ENCODE measurements around the gene MTHFD2L.

MTHFD2L gene

DNA sequence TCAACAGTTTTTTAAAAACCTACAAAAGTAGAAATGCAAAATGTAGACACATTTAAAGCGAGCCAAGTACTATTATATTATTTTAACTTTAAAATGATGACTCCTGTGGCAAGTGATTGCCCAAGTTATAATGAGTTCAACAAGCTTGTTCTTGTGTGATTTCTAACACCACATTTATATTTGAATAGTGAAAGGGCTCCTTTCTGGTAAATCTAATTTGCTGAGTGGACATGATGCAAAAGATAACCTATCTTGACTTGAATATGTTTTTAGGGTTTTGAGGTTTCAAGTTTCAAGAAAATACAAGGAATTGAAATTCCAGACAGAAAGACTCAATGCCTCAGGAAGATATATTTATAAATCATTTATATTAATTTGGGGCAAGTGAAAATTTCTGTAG, 149.3 kb downstream of the MTHFD2L start:
- DNase-seq (ENCODE audit: low read depth), result no peak

DNA sequence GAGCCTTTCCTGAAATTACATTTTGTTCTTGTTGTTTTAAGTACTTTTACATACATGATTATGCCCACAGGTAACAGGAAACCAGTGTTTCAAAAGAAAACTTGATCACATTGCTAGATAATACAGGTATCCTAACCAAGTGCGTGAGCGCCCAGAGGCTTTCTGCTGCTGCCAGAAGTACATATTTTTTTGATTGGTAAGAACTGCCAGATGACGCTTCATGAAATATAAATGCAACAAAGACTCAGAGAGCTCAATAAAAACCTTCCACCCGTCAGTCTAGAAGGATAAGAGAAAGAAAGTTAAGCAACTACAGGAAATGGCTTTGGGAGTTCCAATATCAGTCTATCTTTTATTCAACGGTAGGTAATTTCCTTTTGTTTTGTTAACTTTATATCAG, 150.3 kb downstream of the MTHFD2L start, which contains the start of gene EPGN:
Gene EPGN (plus strand): TSS at position 256 of the 400 bp plus-strand sequence. CDS start 64 bp downstream, at position 320.
- no peak for DNase-seq (ENCODE audit: low read depth)

DNA sequence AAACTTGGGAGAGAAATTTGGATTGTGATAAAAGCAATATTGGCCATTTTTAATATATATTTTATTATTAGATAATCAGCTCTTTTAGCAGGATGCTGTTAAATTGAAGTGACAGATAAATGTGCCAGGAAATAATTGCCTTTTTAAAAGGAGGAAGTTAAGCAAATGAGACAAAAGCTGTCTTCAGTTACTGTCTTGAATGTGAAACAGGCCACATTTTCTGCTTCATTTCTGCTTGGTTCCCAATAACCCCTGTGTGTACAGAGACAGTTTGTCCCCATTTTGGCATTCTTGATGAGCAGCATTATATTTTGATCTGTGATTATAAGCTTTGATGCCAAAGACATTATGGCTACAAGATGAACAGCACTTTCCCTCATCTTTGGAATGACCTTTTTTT, 151.3 kb downstream of the MTHFD2L start:
- DNase-seq (ENCODE audit: low read depth), result no peak

DNA sequence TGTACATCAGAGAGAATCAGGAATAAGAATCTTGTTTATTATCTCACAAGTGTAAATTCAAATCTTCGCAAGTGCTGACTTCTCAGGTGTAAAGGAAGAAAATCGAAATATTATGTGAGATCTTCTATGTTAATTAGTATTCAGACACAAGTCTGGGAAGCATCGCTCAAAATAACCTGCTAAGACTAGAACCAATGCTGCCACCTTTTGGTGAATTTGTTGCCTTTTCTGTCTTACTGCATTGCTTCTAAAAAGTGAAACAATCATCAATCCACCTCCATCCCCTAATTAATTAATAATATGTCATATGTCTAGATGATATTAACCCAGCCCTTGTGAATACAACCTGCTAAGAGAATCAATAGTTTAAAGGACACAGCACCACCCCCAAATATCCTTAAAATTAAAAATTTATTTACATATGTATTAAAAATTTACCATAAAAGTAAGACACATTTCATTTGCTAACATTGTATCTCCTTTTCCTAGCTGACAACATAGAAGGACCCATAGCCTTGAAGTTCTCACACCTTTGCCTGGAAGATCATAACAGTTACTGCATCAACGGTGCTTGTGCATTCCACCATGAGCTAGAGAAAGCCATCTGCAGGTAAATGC, 153.9 kb downstream of the MTHFD2L start:
- DNase-seq (ENCODE audit: low read depth), result no peak

DNA sequence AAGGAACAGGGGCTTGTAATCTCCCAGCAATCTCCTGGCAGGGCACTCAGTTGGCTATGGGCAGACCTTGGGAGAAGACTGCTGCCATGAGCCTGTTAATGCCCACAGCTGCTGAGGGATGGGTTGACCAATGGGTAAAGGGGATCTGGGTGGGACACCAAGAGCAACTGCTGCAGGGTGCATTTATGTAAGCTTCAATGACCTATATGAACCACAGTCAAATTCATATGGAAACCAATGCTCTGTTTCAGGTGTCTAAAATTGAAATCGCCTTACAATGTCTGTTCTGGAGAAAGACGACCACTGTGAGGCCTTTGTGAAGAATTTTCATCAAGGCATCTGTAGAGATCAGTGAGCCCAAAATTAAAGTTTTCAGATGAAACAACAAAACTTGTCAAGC, 156.4 kb downstream of the MTHFD2L start:
- no peak for DNase-seq (ENCODE audit: low read depth)

DNA sequence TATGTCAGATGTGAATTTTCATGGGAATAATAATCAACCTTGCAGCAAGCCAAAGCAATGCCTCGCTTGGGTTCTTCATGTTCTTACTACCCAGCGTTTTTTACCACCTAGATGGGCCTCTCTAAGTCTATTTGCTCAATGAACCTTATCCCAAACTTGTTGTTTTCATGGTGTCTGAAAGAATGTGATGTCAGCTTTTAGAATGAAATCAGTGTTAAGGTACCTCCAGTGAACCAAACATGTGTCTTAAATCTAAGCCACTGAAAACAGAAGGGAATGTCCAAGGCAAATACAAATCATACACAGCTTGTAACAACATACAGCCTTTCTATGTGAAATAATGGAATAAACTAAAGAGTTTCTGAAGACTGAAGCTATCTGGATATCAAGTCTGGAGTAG, 157.0 kb downstream of the MTHFD2L start:
- no peak for DNase-seq (ENCODE audit: low read depth)

DNA sequence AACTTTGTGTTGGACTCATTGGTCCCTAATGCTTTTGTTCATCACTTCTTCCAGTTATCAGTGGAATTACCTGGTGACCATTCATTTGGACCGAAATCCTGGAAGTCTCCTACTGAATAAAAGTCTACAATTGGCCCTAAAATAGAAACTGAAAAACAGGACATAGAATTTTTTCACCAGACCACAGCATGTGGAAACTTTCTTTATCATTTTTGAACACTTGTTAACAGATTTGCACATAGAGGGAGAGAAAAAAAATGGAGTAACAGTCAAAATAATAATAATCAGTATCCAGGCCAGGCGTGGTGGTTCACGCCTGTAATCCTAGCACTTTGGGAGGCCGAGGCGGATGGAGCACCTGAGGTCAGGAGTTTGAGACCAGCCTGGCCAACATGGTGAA, 157.5 kb downstream of the MTHFD2L start:
- DNase-seq (ENCODE audit: low read depth), result no peak

DNA sequence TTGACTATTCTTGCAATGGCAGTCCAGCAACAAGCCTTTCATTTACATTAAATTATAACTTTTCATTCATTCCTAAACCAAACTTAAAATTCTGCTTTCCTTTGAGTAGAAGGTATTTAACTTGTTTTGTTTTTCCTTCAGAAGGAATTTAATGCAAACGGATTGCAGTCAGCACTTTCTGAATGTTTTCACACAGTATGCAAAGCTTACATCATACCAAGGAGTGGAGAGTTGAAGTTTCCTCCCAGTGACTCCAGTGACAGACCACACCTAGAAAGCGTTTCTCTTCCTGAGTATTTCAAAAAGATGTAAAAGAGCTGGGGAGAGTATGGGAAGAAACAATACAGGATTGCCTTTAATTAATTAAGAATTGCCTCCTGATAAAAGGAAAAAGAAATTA, 158.5 kb downstream of the MTHFD2L start:
- no peak for DNase-seq (ENCODE audit: low read depth)

DNA sequence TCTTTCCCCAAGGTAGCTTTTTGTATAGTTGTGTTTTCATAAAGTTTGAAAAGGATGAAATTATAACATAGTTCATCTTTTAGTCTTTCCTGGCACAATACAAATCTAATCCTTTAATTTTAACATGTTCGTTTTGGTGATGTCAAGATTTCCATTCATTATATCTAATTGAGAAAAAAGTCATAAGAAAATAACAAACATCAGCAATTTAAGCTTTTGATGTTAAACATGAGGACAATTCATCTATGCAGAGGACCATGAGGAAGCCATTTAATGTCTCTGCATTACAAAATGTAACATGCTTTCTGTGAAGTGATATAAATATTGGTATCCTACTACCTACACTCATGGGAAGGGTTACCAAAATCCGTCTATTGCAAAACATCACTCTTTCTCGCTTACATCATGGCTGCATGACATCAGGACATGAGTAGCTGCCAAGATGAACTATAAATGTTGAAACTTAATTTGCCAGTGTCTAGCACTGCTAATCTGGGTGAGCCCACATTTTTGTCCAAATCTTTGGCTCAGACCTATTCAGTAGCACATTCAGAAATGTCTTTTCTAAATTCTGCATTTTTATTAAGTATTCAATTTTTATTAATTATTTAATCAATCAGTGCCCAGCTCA, 159.8 kb downstream of the MTHFD2L start:
- no peak for DNase-seq (ENCODE audit: low read depth)

DNA sequence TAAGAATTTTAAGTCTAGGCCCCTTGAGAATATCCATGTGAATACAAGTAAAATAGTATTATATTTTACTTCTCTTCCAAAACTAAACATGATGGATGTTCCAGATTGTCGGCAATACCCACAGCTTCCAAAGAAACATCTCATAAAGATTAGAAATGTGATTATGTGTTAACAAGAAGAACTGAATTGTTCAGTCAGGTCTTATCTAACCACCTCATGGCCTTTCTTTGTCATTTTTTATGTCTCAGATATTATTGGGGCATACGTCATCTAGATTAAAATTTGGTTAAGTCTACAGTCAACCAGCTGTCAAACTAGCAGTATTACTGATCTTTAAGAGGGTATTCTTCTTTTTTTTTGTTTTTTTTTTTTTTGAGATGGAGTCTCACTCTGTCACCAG, 160.4 kb downstream of the MTHFD2L start:
- no peak for DNase-seq (ENCODE audit: low read depth)

DNA sequence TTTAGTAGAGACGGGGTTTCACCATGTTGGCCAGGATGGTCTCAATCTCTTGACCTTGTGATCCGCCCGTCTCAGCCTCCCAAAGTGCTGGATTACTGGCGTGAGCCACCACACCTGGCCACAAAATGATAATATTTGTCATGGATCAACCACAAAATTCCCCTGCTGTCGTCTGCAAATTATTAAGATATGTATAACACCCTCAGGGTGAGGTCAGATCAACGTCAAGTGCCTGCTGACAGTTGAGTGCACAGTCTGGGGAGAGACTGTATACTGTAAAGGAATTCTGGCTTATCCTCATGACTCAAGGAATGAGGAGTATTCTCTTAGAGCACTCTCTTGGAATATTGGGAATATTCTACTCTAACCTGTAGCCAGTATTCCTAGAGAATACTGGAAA, 161.6 kb downstream of the MTHFD2L start:
- DNase-seq (ENCODE audit: low read depth), result no peak

DNA sequence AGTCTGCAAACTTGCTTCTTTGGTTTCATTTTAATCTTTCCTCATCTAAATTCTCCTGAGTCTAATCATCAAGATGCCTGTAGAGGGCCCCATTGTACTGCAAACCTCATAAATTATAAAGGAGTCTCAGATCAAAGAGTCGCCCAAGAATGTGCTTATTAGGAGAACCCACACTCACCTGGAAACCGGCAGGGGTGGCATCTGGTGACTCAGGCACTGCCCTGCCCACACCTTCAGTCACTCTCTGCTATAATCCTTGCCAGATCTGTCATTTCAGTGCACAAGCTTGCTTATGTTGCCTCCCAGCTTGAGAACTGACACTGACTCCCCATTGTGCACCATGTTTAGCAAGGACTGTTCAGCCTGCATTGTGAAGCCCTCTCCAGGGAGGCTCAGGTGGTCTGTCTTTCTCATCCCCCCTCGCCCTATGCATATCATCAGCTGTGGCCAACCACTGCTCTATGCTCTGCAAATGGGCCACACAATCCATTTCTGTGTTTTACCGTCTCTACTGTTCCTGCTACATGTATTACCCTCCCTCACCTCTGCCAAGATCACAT, 162.7 kb downstream of the MTHFD2L start:
- no peak for DNase-seq (ENCODE audit: low read depth)

DNA sequence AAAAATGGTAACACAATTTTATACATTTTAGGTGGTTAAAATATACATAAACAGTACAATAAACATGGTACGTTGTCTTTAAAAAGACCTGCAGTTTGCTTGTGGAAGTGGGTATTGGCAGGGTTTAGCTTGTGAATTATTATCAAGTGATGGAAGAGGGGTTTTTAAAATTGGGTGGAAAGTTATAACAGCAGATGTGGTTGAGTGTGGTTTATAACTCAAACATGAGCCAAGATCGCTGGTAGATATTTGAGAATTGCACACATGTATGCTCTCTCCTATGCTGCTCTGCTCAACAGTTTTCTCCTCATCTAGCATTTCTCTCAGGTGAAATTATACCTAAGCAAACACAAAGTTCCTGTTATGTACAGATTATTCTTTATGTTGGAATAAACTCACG, 164.4 kb downstream of the MTHFD2L start:
- no peak for DNase-seq (ENCODE audit: low read depth)

DNA sequence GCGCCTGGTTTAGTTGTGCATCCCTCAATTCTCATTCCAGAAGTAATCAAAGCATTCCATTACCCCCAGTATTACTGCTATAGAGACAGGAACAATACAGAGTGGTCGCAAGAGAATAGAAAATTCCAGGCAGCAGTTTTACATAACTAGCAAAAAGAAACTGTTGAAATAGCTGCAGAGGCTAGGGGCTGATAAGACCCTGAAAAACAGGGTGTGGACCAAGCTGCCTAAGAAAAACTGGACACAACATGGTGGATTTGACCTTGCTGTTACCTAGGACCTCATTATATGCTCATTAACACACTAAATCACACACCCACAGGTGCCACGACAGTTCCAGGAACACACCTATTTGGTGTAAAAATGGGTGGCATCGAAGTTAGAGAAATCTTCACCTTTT, 165.7 kb downstream of the MTHFD2L start:
- no peak for DNase-seq (ENCODE audit: low read depth)

DNA sequence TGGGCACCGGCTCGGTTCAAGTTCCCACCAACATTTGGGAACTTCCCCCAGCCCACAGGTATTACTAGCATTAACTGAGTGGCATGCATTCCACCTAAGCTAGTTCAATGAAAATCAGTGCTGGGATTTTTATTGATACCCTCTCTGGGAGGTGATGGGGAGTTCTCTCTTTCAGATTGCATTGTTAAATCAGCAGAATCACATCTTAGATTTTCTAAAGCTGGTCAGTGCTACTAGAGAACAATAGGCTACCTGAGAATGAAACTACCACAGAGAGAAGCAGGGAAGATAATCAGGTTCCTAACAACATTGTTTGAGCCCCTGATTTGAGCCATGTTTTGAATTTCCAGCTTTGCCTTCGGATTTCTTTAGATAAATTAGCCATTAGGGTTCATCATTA, 166.3 kb downstream of the MTHFD2L start:
- no peak for DNase-seq (ENCODE audit: low read depth)

DNA sequence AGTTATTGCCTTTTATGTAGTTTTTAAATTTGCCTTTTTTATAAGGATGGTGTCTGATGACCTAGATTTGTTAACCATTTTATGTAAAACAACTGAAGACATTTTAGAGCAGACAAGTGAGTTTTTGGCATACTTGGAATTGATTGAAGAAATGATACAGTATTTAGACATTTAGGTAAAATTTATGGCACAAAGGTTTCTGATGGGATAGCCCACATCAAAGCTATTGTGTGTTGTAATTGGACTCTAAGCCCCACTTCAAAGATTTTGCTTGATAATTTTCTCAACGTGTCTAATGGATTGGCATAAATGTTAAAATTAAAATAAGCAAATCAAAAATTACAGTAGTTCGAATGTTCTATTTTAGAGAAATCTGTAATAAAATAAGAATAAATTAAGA, 168.0 kb downstream of the MTHFD2L start:
- no peak for DNase-seq (ENCODE audit: low read depth)

DNA sequence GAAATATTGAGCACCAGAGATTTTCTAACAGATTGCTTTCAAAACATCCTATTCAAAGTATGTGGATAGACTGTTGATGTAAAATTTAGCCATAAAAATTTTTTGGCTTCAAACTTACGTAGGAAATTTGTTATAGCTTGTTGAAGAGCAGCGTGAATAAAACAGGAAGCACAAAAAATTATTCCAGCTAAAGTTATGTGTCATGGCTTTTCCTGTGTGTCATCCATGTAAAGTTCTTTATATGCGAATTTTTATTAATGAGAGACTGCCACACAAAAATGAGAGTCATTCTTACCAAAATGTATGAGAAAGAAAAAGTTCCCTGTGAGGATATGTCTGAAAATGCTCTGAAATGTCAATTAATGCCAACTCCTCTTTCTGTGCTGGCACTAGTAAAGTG, 169.8 kb downstream of the MTHFD2L start:
- DNase-seq (ENCODE audit: low read depth), result no peak

DNA sequence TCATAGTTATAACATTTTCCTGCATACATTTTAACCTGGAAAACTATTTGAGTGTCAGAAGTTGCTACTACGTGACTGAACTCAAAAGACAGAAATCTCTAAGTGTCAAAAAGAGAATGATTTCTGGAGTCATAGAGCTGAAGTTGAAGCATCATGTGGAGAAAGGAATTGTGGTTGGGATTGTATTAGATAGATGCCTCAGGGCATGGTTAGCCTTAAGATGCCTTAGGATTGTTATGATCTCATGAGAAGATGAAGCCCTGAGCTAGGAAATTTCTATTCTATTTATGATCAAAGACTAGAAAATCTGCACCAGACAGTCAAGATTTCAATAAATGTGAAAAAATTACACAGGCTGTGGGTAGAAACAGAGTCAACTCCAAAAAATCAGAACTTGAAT, 170.6 kb downstream of the MTHFD2L start:
- no peak for DNase-seq (ENCODE audit: low read depth)

DNA sequence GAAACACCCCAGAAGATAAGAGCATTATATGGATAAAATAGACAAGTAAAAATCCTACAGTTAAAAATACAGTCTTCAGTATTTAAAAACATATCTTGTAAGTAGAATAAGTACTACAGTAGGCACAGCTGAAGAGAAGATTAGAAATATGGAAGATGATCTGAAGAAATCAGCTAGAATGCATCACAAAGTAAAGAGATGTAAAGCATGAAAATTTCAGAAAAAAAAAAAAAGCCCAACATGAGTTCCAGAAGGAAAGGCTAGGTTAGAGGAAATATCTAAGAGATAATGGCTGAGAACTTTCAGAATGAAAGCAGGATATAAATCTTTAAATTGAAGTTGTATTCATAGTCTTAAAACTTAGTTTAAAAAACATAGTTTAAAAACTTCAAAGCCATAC, 171.4 kb downstream of the MTHFD2L start:
- no peak for DNase-seq (ENCODE audit: low read depth)

DNA sequence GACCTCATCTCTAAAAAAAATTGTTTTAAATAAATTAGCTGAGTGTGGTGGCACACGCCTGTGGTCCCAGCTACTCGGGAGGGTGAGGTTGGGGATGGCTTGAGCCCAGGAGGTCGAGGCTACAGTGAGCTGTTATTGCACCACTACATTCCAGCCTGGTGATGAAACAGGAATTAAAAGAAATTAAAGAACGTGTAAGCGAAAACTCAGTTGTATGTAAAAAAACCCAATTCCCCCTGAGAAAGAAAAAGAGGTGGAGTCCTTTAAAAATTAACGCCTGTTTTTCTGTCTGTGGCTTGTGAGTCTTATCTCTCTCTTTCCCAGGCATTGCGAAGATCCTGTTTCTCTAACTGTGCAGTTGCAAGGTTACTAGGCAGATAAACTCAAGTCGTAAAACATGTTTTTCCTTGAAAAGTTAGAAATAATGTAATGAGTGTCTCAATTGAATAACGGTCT, 172.4 kb downstream of the MTHFD2L start:
- no peak for DNase-seq (ENCODE audit: low read depth)

DNA sequence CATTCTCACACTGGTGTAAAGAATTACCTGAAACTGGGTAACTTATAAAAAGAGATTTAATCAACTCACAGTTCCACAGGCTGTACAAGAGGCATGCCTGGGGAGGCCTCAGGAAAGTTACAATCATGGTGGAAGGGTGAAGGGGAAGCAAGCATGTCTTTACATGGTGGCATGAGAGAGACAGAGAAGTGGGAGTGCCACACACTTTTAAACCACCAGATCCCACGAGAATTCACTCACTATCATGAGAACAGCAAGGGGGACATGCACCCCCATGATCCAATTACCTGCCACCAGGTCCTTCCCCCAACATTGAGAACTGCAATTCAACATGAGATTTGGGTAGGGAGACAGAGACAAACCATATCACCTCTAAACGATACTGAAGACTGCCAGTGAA, 173.3 kb downstream of the MTHFD2L start:
- no peak for DNase-seq (ENCODE audit: low read depth)

DNA sequence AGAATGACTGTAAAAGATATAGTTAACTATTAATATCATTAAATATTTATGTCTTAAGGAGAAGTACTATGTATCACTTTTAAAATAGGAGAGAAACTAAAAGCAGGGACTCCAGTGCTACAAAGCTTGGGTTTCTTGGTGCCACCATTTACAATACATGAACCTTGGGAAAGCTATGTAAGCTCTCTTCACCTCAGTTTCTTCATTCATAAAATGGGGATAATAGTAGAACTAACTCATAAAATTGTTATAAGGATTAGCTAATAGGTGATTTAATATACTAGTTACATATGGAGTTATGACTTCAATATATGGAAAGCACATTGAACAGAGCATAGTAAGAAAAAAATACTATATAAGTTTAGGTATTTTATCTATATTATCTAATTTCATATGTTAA, 174.0 kb downstream of the MTHFD2L start:
- DNase-seq (ENCODE audit: low read depth), result no peak

DNA sequence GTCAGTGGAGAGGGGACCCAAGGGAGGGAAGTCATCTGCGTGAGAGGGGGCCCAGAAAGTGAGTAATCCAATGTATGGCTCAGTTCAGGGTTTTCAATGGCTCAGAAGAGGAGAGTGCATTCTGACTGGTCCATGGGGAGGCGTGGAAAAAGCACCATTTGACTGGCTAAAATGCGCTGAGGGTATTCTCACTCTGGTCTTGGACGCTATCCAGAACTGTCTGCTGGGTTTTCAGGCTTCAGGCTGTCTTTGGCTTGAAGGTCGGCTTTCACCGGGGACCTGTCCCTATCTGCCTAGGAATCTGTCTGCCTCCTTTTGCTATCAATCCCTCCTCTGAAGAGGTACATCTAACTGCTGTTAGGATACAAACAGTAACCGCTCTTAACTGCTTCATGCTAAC, 176.7 kb downstream of the MTHFD2L start:
- no peak for DNase-seq (ENCODE audit: low read depth)

Measured in HS-5 (cell line).